Epithelial cell of proximal tubule (primary cell): ENCODE data around the gene PIK3R5. TPM values are rescaled to one million over a fixed set of nuclear protein-coding genes. Genes with fewer than 3 reads are reported as not detected.

Experiments used
- DNase-seq: peaks from one replicate; pipeline ENCODE4 v3.0.0-alpha.2; 2011; ENCODE audit warnings: low read depth
- H3K4me3 ChIP-seq: 2 replicates; pipeline ENCODE4 v1.5.1; 2011; ENCODE audit warnings: low read depth, mild to moderate bottlenecking, low read length
- total RNA-seq: library from RNA; depleted of rRNA; stranded (reverse); fragments of >200 nt; gene quantifications from 2 replicates; pipeline ENCODE4 v1.2.3, GENCODE V29; 2015
- TF ChIP-seq, protein P1 (sequence below): conservative IDR thresholded peaks from 2 replicates; pipeline ENCODE4 v1.5.1; 2012; ENCODE audit warnings: low read depth, mild to moderate bottlenecking, low read length

The PIK3R5 gene
- total RNA-seq, 1 donor from 2014 or later: 0.12 TPM

DNA sequence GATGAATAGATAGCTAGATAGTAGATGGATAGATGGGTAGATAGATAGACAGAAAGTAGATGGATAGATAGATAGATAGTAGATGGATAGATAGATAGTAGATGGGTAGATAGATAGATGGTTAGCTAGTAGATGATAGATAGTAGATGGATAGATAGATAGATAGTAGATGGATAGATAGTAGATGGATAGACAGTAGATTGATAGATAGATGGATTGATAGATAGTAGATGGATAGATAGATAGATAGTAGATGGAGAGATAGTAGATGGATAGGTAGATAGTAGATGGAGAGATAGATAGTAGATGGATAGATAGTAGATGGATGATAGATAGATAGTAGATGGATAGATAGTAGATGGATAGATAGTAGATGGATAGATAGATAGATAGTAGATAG, 40.4 kb downstream of the PIK3R5 start:
- H3K4me3 ChIP-seq: no peak overlapping the region
- TF ChIP-seq, protein P1, sequence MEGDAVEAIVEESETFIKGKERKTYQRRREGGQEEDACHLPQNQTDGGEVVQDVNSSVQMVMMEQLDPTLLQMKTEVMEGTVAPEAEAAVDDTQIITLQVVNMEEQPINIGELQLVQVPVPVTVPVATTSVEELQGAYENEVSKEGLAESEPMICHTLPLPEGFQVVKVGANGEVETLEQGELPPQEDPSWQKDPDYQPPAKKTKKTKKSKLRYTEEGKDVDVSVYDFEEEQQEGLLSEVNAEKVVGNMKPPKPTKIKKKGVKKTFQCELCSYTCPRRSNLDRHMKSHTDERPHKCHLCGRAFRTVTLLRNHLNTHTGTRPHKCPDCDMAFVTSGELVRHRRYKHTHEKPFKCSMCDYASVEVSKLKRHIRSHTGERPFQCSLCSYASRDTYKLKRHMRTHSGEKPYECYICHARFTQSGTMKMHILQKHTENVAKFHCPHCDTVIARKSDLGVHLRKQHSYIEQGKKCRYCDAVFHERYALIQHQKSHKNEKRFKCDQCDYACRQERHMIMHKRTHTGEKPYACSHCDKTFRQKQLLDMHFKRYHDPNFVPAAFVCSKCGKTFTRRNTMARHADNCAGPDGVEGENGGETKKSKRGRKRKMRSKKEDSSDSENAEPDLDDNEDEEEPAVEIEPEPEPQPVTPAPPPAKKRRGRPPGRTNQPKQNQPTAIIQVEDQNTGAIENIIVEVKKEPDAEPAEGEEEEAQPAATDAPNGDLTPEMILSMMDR: no peak
- no peak for DNase-seq

- TF ChIP-seq, protein P1: no peak
- no peak overlapping the region for H3K4me3 ChIP-seq
- DNase-seq: no peak
Measured at GRCh38 chr17:8924595-8924994, 40.9 kb downstream of the PIK3R5 start.

- DNase-seq: no peak
- TF ChIP-seq, protein P1: no peak
- H3K4me3 ChIP-seq: no peak overlapping the region
Measured at GRCh38 chr17:8923762-8924161, 41.7 kb downstream of the PIK3R5 start.

DNA sequence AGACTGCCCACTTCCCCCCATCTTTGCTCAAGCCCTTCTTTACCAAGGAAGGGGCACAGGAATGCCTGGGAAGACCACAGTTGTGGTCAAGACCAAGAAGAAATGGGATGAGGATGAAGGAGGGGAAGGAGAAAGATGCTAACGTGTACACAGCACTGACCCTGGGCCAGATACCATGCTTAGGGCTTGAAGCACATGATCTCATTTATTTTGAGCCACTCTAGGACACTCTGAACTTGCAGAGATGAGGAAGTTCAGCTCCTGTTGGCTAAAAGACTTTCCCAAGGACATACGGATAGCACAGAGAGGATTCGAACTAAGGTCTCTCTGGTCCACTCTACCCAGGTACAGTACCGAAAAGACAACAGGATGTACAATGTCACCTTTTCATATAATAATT, 42.6 kb downstream of the PIK3R5 start:
- DNase-seq: no peak
- H3K4me3 ChIP-seq: no peak overlapping the region
- TF ChIP-seq, protein P1: no peak

DNA sequence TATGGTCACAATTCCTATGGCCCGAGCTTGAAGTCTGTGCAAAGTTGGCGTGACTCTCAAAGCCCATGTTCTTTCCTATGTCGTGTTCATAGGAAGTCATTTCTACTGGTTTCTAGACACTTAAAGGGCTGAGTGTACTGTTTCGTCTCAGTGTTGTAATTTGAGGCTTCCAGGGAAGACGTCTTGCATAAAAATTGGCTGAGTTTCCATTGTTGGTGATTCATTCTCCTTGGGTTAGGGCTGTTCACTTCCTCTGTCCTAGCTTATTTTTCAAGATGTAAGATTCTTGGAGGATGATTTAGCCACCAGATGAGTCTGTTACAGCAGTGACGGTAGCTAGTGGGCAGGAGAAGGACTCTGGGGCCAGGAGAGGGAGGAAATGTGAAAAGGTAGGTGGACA, 43.1 kb downstream of the PIK3R5 start:
- H3K4me3 ChIP-seq: no peak overlapping the region
- TF ChIP-seq, protein P1: no peak
- DNase-seq: peak; percentile 10

GRCh38 chr17:8921147-8921546, 44.4 kb downstream of the PIK3R5 start:
- no peak for DNase-seq
- TF ChIP-seq, protein P1: no peak
- no peak overlapping the region for H3K4me3 ChIP-seq

- no peak overlapping the region for H3K4me3 ChIP-seq
- TF ChIP-seq, protein P1: no peak
- no peak for DNase-seq
Measured at GRCh38 chr17:8918807-8919465, 46.6 kb downstream of the PIK3R5 start.
